Measurements from ENCODE around the gene OTOS. TPM values are rescaled to one million over a fixed set of nuclear protein-coding genes. Genes with fewer than 3 reads are reported as not detected.

Gene OTOS
- polyA plus RNA-seq, 1 experiment = not detected

DNA sequence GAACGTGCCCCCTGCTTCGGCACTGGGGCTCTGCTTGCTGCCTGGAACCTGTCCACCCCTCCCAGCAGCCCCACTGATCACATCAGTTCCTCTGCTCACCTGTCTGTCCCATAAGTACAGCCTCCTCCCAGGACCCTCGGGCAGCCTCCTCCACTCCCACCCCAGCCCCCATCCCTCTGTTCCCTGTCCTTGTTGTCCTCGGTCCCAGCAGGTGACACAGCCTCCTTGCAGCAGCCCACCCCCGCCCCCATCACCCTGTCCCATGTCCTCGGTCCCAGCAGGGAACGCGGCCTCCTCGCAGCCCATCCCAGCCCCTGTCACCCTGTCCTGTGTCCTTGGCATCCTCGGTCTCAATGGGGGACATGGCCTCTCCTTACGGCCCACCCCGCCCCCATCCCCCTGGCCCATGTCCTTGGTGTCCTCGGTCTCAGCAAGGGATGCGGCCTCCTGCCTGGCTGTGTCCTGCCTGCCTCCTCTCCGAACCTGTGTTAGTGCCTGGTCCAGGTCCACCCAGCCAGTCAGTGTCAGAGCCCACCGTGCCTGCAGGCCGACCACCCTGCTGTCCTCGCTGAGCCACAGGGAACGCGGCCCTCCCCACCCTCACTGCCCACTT, 4.3 kb upstream of the OTOS start:
- Histone ChIP-seq H3K4me3 (ENCODE audit: low read depth, low read length) (no peak overlapping the region), H3K27ac (ENCODE audit: low read depth, low read length) (no peak overlapping the region), H3K9me3 (ENCODE audit: control insufficient read depth, insufficient read depth, low read length) (peaks cover 6% of the 10 kb centered on the region), H3K27me3 (ENCODE audit: control insufficient read depth, insufficient read depth, low read length) (peaks cover 24% of the 10 kb centered on the region)
- POLR2A ChIA-PET = no interaction called here
- CTCF ChIA-PET = interaction anchor here (0.7 to 8.8 kb wide), 9 partner anchors 8 to 131 kb away, joined by 3 to 239 read pairs (median 5); no protein-coding TSS in a partner anchor
- no peak for DNase-seq (ENCODE audit: low read depth, low spot score)
- TF ChIP-seq, protein P1, sequence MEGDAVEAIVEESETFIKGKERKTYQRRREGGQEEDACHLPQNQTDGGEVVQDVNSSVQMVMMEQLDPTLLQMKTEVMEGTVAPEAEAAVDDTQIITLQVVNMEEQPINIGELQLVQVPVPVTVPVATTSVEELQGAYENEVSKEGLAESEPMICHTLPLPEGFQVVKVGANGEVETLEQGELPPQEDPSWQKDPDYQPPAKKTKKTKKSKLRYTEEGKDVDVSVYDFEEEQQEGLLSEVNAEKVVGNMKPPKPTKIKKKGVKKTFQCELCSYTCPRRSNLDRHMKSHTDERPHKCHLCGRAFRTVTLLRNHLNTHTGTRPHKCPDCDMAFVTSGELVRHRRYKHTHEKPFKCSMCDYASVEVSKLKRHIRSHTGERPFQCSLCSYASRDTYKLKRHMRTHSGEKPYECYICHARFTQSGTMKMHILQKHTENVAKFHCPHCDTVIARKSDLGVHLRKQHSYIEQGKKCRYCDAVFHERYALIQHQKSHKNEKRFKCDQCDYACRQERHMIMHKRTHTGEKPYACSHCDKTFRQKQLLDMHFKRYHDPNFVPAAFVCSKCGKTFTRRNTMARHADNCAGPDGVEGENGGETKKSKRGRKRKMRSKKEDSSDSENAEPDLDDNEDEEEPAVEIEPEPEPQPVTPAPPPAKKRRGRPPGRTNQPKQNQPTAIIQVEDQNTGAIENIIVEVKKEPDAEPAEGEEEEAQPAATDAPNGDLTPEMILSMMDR (IDR thresholded peaks at IDR 0.05; ENCODE audit: low read depth, low read length) = no peak

DNA sequence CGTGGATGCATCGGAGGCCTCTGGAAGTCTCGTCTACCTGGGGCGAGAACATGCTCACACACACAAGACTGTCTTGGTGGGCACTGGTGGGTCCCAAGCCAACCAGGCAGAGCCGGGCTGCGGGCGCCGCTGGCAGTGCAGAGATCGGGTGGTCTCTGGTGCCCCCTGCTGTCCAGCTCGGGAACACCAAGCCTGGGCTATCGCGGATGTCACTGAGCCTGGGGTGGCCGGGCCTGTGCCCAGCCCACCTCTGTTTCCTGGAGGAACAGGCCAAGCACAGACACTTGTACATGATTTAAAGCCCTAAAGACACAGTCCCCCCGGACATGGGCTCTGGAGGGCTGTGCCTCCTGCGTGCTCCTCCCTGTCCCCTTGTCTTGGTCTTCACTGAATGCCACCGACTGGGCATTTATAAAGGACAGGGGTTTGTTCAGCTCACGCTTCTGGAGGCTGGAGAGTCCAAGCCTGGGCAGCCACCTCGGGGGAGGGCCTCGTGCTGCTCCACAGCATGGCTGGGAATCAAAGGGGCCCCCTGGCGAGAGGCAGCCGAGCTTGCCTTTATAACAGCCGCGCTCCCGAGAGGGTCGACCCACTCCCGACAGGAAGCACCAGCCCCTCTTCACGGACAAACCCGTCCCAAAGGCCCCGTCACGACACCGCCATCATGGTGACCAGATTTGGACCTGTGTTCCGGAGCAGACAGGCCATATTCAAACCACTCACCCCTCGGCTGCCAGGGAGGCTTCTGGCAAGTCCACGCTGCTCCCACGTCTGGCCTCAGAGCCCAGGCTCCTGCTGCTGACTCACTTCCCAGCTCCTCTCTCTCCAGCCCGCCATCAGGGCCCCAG, 3.6 kb upstream of the OTOS start:
- H3K4me3 ChIP-seq (ENCODE audit: low read depth, low read length) = no peak overlapping the region
- peaks cover 6% of the 10 kb centered on the region for H3K9me3 ChIP-seq (ENCODE audit: control insufficient read depth, insufficient read depth, low read length)
- H3K27ac ChIP-seq (ENCODE audit: low read depth, low read length) = no peak overlapping the region
- ChIA-PET CTCF (interaction anchor here (0.6 to 8.8 kb wide), 20 partner anchors 8 to 328 kb away, joined by 3 to 239 read pairs (median 4); no protein-coding TSS in a partner anchor), POLR2A (interaction anchor here (0.9 kb wide), 1 partner anchor 83 kb away, joined by 3 read pairs; no protein-coding TSS in a partner anchor)
- no peak for DNase-seq (ENCODE audit: low read depth, low spot score)
- TF ChIP-seq, protein P1 (IDR thresholded peaks at IDR 0.05; ENCODE audit: low read depth, low read length) = peak; percentile 90
- H3K27me3 ChIP-seq (ENCODE audit: control insufficient read depth, insufficient read depth, low read length) = peaks cover 22% of the 10 kb centered on the region

DNA sequence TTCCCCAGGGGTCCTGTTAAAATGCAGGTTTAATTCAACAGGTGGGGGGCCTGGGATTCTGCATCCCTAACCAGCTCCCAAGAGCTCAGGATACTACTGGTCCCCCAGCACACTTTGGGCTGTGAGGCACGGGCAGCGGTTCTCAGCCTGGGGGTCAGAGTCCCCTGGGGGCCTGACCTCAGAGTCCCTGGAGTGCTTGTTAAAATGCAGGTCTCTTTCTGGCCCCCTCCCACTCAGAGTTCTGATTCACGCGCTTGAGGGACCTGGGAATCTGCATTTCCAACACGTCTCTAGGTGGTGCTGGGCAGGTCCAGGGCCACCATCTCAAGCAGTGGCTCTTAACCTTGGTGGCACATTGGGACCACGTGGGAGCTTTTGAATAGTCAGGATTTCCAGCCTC, 2.8 kb upstream of the OTOS start:
- H3K9me3 ChIP-seq (ENCODE audit: control insufficient read depth, insufficient read depth, low read length) = peaks cover 6% of the 10 kb centered on the region
- no peak overlapping the region for H3K4me3 ChIP-seq (ENCODE audit: low read depth, low read length)

DNA sequence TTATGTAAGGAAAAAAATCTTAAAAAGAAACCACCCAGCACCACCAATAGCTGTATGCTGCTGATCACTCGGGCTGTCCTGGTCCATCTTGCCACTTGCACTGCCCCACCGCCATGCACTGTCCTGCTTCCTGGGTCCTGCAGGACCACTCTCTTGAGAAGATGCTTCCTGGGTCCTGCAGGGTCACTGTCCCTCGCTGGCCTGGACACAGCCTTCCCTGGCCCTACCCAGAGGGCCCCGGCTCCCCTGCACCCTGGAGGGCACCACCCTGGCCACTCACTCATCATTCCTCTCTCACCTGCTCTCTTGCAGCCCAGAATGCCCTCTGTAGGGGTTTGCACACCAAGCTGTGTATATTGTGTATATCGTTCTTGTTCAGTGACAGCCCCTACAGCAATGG, 2.4 kb upstream of the OTOS start:
- Histone ChIP-seq H3K27me3 (ENCODE audit: control insufficient read depth, insufficient read depth, low read length) (peaks cover 22% of the 10 kb centered on the region), H3K27ac (ENCODE audit: low read depth, low read length) (no peak overlapping the region), H3K4me3 (ENCODE audit: low read depth, low read length) (no peak overlapping the region), H3K9me3 (ENCODE audit: control insufficient read depth, insufficient read depth, low read length) (peaks cover 6% of the 10 kb centered on the region)
- ChIA-PET POLR2A (no interaction called here), CTCF (interaction anchor here (0.6 to 8.8 kb wide), 20 partner anchors 7 to 151 kb away, joined by 3 to 239 read pairs (median 4); no protein-coding TSS in a partner anchor)
- DNase-seq (ENCODE audit: low read depth, low spot score) = no peak
- TF ChIP-seq, protein P1 (IDR thresholded peaks at IDR 0.05; ENCODE audit: low read depth, low read length) = no peak

More for the DNA sequence above, 2.8 kb upstream of the OTOS start:
- ChIA-PET CTCF (interaction anchor here (0.6 to 8.8 kb wide), 18 partner anchors 9 to 152 kb away, joined by 3 to 239 read pairs (median 4); no protein-coding TSS in a partner anchor), POLR2A (interaction anchor here (0.9 kb wide), 1 partner anchor 82 kb away, joined by 3 read pairs; no protein-coding TSS in a partner anchor)
- H3K27me3 ChIP-seq (ENCODE audit: control insufficient read depth, insufficient read depth, low read length) = peaks cover 22% of the 10 kb centered on the region
- no peak overlapping the region for H3K27ac ChIP-seq (ENCODE audit: low read depth, low read length)
- TF ChIP-seq, protein P1 (IDR thresholded peaks at IDR 0.05; ENCODE audit: low read depth, low read length) = no peak
- no peak for DNase-seq (ENCODE audit: low read depth, low spot score)

Measured in AG04450 (cell line).